A549 (cell line): ENCODE results near the gene ARHGAP42.

Source experiments
- EP300 ChIP-seq, 2 experiments: fragments of >200 bp; sonication (Bioruptor Twin); formaldehyde crosslinking; IDR thresholded peaks; 2 replicates in 1 of 2; 3 replicates in 1 of 2; pipeline ENCODE4 v1.6.1; 2016 to 2017
- ESRRA ChIP-seq: fragments of 150-350 bp; IDR thresholded peaks from 2 replicates; pipeline ENCODE4 v1.6.1; 2014; ENCODE audit warnings: mild to moderate bottlenecking, low read length, borderline replicate concordance
- JUN ChIP-seq, 2 experiments: fragments of >200 bp; sonication (Bioruptor Twin); formaldehyde crosslinking; IDR thresholded peaks; 2 replicates in 1 of 2; 3 replicates in 1 of 2; pipeline ENCODE4 v1.6.1; 2016 to 2017
- MAFK ChIP-seq: fragments of 450-650 bp; IDR thresholded peaks from 2 replicates; pipeline ENCODE4 v1.6.1; 2014; ENCODE audit not compliant: partially characterized antibody
- POLR2A ChIP-seq: IDR thresholded peaks from 2 replicates; pipeline ENCODE4 v1.6.1; 2012; ENCODE audit warnings: mild to moderate bottlenecking, low read length
- TF ChIP-seq, protein P1 (sequence below): fragments of >200 bp; sonication (Bioruptor Twin); formaldehyde crosslinking; IDR thresholded peaks from 3 replicates; pipeline ENCODE4 v1.5.1; 2016

DNA sequence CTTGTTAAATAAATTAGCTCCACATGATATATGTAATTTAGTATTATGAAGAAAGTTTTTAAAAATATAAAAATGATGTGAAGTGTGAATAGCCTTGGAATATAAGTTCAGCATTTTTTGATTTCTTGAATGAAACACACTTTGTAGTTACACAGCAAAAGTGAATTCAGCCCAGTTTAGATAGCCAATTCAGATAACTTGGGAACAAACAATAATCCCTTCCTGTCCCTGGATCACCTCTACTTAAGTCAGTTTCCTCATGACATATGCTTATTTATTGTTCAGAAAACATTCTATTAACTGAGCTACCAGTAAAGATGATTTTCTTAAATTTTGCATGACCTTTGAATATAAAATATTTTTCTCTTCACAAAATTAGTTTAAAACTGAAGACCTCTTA is 335.2 kb downstream of the ARHGAP42 start:
- no peak for TF ChIP-seq POLR2A
- TF ChIP-seq EP300 (IDR thresholded peaks at IDR 0.05), result no peak
- TF ChIP-seq, protein P1, sequence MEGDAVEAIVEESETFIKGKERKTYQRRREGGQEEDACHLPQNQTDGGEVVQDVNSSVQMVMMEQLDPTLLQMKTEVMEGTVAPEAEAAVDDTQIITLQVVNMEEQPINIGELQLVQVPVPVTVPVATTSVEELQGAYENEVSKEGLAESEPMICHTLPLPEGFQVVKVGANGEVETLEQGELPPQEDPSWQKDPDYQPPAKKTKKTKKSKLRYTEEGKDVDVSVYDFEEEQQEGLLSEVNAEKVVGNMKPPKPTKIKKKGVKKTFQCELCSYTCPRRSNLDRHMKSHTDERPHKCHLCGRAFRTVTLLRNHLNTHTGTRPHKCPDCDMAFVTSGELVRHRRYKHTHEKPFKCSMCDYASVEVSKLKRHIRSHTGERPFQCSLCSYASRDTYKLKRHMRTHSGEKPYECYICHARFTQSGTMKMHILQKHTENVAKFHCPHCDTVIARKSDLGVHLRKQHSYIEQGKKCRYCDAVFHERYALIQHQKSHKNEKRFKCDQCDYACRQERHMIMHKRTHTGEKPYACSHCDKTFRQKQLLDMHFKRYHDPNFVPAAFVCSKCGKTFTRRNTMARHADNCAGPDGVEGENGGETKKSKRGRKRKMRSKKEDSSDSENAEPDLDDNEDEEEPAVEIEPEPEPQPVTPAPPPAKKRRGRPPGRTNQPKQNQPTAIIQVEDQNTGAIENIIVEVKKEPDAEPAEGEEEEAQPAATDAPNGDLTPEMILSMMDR, result no peak
- no peak for TF ChIP-seq ESRRA
- no peak for TF ChIP-seq JUN (IDR thresholded peaks at IDR 0.05)
- TF ChIP-seq MAFK, result no peak
